Measurements from ENCODE around the gene GNB1. TPM values are rescaled to one million over a fixed set of nuclear protein-coding genes. Genes with fewer than 3 reads are reported as not detected.
"Not testable (repeated sequence)": the region's sequence is repeated elsewhere in the genome, so short reads cannot be mapped to it uniquely, and the experiment has no call there.

The GNB1 gene
- polyA plus RNA-seq, 1 donor = 157 TPM

- no peak for DNase-seq (ENCODE audit: low read depth)
These were observed 627 bp upstream of the GNB1 start for GRCh38 chr1:1891349-1892078.

- no peak for DNase-seq (ENCODE audit: low read depth)
These were observed 911 bp downstream of the GNB1 start for GRCh38 chr1:1889847-1890505.

- DNase-seq (ENCODE audit: low read depth) = no peak
These were observed 1.7 kb downstream of the GNB1 start for GRCh38 chr1:1889090-1889750.

DNA sequence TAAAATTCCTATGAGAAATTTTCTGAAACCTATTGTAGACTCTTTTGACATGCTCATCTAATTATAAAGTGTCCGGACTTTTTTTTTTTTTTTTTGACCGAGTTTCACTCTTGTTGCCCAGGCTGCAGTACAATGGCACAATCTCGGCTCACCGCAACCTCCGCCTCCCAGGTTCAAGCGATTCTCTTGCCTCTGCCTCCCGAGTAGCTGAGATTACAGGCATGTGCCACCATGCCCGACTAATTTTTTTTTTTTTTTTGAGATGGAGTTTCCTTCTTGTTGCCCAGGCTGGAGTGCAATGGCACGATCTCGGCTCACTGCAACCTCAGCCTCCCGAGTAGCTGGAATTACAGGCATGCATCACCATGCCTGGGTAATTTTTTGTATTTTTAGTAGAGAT is 7.0 kb downstream of the GNB1 start:
- DNase-seq (ENCODE audit: low read depth) = not testable (repeated sequence)

DNA sequence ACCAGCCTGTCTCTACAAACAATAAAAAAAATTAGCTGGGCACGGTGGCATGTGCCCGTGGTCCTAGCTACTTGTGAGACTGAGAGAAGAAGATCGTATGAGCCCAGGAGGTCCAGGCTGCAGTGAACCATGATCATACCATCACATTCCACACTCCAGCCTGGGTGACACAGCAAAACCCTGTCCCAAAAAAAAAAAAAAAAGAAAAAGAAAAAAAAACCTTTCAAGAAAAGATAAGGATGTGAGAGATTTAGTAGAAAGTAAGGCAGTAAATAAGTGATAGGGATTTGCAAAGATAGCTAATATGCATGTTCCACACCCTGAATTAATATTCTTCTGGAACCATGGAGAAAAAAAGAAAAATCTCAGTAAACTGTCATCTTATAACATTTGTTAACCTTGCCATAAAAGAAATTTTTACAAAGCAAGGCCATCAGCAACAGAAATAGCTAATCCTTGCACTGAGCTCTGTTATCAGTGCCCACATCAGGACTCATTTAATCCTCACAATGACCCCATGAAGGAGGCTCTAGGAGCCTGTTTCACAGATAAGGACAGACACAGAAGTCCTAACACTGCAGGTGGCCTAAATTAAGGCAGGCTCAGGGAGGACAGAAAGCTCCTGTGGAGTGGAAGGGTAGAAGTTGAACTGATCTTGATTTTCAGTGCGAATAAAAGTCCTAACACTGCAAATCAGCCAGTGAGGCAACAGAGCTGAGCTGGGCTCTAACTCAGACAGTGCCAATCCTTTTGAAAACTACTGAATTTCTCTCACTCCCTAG is 7.6 kb downstream of the GNB1 start:
- no peak for DNase-seq (ENCODE audit: low read depth)

DNA sequence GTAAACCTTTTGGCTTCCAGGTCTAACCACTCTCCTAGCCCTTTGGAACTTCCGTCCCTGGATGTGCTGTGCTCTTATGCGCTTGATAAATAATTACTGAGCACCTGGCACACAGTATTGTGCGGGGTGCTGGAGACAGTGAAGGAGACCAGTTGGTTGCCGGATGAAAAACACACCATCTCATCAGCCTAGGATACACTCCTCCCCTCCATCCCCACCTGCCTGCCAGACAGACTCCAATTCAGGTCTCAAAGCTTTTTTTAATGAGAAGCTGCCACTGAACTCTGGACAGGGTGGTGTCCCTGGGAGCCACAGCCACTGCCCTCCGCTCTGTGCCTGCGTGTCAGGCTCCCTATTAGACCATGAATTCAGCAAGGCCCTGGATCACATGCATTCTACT is 9.2 kb downstream of the GNB1 start:
- DNase-seq (ENCODE audit: low read depth) = no peak

DNA sequence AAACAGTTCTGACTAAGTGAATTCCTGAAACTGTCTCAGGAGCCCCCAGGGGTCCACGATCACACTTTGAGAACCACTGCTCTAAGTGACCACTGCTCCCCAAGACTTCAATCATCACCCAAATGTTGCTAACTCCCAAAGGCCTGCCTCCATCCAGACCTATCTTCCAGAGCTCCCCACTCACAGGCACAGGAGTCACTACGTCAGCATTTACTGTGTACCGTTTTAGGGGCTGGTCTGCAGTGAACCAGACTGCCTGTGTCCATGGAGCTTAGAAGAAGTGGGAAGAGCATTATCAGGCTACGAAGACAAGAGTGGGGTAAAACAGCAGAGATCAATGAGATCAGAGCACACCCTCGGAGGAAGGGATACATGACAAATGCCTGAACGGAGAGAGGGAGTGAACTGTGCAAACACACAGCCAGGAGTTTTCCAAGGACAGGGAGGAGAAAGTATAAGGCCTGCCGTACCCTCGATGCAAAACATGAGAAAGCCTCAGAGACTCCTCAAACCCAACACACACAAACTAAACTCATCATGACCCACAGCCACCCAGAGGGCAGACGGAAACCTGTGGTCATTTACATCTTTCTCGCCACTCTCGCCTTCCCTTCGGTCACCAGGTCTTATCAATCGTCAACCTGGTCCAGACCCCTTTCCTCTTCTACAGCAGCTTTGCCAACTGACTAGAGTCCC is 10.1 kb downstream of the GNB1 start:
- no peak for DNase-seq (ENCODE audit: low read depth)

DNA sequence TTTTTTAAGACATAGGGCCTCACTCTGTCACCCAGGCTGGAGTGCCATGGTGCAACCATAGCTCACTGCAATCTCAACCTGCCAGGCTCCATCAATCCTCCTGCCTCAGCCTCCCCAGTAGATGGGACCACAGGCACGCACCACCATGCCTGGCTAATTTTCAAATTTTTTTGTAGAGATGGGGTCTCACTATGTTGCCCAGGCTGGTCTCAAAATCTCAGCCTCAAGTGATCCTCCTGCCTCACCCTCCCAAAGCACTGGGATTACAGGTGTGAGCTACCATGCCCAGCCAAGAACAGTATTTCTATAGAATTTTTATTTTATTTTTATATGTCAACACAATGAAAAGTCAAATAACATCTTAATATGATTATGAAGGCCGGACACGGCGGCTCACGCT is 10.9 kb downstream of the GNB1 start:
- no peak for DNase-seq (ENCODE audit: low read depth)

GRCh38 chr1:1877865-1878436 is 12.9 kb downstream of the GNB1 start:
- no peak for DNase-seq (ENCODE audit: low read depth)

DNA sequence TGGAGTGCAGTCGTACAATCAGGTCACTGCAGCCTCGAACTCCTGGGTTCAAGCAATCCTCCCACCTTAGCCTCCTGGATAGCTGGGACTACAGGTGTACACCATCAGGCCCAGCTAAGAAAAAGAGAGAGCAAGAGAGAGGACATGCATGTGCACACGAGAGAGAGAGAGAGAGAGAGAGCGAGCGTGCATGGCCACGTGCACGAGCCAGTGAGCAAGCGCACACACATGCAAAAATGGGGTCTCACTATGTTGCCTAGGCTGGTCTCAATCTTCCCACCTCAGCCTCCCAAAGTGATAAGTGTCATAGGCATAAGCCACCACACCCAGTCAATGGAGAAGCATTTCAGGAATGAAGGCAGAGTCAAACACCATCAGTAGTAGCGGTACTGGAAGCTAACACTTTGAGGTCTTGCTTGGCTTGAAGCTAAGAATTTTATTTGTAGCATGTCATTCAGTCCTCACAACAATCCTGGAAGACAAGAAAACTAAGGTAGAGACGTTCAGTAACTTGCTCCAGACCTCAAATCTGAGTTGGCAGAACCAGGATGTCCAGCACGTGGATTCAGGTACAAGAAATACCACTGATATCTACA is 14.5 kb downstream of the GNB1 start:
- no peak for DNase-seq (ENCODE audit: low read depth)

GRCh38 chr1:1875932-1876331 is 15.0 kb downstream of the GNB1 start:
- no peak for DNase-seq (ENCODE audit: low read depth)

GRCh38 chr1:1874901-1875300 is 16.0 kb downstream of the GNB1 start:
- DNase-seq (ENCODE audit: low read depth) = no peak

DNA sequence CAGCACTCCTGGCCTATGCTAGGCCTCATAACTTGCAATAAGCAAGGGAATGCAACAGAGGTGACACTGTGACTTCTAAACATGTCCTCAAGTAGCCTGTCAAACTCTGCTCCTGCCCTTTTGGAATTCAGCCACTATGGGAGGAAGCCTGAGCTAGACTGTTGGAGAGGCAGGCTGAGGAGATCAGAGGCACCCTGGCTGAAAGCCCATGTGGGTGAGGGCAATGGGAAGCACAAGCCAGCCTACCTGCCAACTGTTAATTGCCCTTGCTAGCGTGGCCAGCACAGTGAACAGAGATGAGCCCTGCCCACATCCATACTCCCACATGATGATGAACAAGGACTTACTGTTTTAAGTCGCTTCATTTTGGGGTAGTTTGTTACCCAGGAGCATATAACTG is 17.7 kb downstream of the GNB1 start:
- DNase-seq (ENCODE audit: low read depth) = no peak

DNA sequence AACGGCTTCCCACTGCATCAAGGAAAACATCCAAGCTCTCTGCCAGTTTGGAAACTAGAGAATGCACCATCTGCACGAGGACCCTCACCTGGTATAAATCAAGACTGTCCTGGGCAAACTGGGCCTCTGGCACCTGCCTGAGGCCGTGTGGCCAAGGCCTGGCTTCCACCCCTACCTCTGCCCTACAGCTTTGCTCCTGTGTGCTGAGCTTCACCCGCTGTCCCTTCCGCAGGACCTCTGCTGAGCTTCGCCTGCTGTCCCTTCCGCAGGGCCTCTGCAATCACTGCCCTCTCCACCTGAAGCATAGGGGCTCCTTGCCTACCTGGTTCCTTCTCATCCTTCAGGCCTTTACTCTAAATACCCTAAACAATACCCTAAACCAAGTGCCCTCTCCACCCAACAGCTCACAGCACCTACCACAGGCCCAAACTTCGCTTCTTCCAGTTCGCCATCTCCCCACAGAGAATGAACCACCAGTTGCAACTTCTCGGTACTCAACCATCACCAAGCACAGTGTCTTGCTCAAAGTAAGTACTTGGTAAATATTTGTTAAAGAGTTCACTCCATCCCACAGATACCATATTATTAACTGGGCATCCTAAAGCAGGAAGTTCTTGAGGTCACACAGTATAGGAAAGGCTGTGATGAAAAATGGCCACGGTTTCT is 18.4 kb downstream of the GNB1 start:
- DNase-seq (ENCODE audit: low read depth) = no peak

DNA sequence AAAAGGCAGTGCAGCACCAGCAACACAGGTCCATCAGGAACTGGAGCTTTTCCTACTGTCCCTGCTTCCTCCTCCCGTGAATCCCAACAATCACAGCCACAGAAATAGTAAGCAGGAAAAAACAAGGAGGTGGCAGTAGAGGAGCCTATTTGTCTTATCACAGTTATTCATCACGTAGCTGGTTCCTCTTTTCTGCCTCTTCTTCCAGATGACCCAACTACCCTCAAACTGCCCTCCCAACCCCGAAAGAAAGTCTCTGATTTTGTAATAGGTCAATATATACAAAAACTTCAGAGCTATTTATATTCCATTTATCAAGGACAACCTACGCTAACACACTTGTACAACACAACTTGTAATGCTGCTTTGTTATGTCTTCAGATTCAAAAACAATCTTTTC is 21.4 kb downstream of the GNB1 start:
- no peak for DNase-seq (ENCODE audit: low read depth)

DNA sequence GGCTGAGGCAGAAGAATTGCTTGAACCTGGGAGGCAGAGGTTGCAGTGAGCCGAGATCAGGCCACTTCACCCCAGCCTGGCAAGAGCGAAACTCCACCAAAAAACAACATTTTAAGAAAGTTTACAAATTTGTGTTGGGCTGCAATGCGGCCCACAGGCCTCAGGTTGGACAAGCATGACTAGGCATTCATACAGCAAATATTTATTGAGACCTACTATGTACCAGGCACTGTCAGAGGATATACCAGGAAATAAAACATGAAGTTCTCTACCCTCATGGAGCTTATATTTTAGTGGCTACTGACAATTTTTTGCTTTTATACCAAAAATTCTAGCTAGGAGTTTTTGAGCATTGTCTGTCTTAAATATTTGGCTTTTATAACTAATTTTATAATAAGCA is 23.7 kb downstream of the GNB1 start:
- no peak for DNase-seq (ENCODE audit: low read depth)

DNA sequence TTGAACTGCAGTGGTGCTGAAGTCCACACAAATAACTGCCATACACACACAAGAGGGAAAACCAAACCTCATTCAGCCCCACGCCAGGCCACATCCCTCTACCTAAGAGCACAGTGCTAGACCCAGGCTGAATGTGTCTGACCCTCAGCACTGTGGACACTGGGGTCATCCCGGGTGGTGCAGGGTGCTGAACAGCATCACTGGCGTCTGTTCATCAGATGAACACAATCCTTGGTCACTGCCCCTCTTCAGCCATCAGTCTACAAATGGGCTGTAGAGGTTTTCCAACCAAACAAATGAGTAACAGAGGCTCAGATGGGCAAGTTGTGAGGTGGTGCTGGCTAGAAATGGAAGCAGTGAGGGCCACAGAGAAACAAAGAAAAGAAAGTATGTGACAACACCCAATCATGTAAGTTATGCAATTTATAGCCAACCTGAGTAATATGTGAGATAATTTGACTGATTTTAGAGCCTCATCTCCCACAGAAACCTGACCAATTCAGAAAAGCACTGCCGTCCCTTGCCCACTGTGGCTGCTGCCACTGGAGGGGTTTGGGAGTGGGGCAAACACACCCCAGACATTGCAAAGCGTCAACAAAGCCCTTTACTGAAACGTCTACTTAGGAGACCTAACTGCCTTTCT is 27.9 kb downstream of the GNB1 start:
- no peak for DNase-seq (ENCODE audit: low read depth)

DNA sequence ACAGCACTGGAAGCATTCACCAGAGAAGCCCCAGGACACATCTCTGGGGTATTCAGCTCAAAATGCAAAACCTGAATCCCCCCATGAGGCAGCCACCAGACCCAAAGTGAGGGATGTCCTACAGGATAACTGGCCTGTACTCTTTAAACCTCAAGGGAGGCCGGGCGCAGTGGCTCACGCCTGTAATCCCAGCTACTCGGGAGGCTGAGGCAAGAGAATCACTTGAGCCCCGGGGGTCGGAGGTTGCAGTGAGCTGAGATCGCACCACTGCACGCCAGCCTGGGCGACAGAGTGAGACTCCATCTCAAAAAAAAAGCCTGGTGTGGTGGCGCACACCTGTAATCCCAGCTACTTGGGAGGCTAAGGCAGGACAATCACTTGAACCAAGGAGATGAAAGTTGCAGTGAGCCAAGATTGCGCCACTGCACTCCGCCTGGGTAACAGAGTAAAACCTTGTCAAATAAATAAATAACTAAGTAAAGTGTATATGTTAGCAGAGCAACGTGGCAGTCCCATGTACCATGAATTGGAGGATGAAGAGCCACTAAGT is 29.1 kb downstream of the GNB1 start:
- DNase-seq (ENCODE audit: low read depth) = not testable (repeated sequence)

DNA sequence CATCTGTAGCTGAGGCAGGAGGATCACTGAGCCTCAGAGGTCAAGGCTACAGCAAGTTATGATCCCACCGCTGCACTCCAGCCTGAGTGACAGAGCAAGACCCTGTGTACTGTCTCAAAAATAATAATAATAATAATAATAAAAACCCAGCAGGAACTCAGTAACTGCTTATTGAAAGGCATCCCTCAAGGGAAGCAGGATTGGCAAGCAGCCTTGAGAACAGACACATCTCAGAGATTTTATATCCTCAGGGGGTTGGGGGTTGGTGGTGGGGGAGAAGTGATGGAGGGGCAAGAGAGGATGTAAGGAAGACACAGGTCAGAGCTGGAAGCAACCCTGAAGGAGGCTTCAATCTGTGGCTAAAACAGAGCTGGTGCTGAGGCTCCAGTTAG is 29.6 kb downstream of the GNB1 start:
- no peak for DNase-seq (ENCODE audit: low read depth)

Measured in forelimb muscle (tissue), 1 donor.